ENCODE measurements around the gene CEBPG.

CEBPG gene

GRCh38 chr19:33408538-33409434 lies 35.3 kb downstream of the CEBPG start:
- Histone ChIP-seq H3K9me3 (ENCODE audit: control insufficient read depth, insufficient read depth, low read length) (no peaks in the 10 kb centered on the region), H3K36me3 (ENCODE audit: insufficient read depth, low read length) (no peaks in the 10 kb centered on the region; the same call in 1 of the 2 replicates), H3K9ac (ENCODE audit: low read depth, low read length) (no peak overlapping the region), H3K4me1 (ENCODE audit: insufficient read depth, low read length) (peaks cover 4% of the 10 kb centered on the region; the same call in 1 of the 2 replicates)

GRCh38 chr19:33409906-33410685 lies 36.6 kb downstream of the CEBPG start:
- H3K4me1 ChIP-seq (ENCODE audit: insufficient read depth, low read length) = peaks cover 4% of the 10 kb centered on the region; the same call in 1 of the 2 replicates
- no peaks in the 10 kb centered on the region for H3K9me3 ChIP-seq (ENCODE audit: control insufficient read depth, insufficient read depth, low read length)
- no peak overlapping the region for H3K9ac ChIP-seq (ENCODE audit: low read depth, low read length)
- H3K36me3 ChIP-seq (ENCODE audit: insufficient read depth, low read length) = no peaks in the 10 kb centered on the region; the same call in 1 of the 2 replicates

GRCh38 chr19:33410915-33411401 lies 37.4 kb downstream of the CEBPG start:
- Histone ChIP-seq H3K4me1 (ENCODE audit: insufficient read depth, low read length) (peaks cover 4% of the 10 kb centered on the region; the same call in 1 of the 2 replicates), H3K36me3 (ENCODE audit: insufficient read depth, low read length) (no peaks in the 10 kb centered on the region; the same call in 1 of the 2 replicates), H3K9ac (ENCODE audit: low read depth, low read length) (no peak overlapping the region)

GRCh38 chr19:33411621-33412180 lies 38.2 kb downstream of the CEBPG start:
- Histone ChIP-seq H3K4me1 (ENCODE audit: insufficient read depth, low read length) (peaks cover under 1% of the 10 kb centered on the region; the same call in 1 of the 2 replicates), H3K9me3 (ENCODE audit: control insufficient read depth, insufficient read depth, low read length) (no peaks in the 10 kb centered on the region), H3K9ac (ENCODE audit: low read depth, low read length) (no peak overlapping the region), H3K36me3 (ENCODE audit: insufficient read depth, low read length) (no peaks in the 10 kb centered on the region; the same call in 1 of the 2 replicates)

More at GRCh38 chr19:33410915-33411401, 37.4 kb downstream of the CEBPG start:
- no peaks in the 10 kb centered on the region for H3K9me3 ChIP-seq (ENCODE audit: control insufficient read depth, insufficient read depth, low read length)

GRCh38 chr19:33412601-33413425 lies 39.3 kb downstream of the CEBPG start:
- no peaks in the 10 kb centered on the region; the same call in 1 of the 2 replicates for H3K36me3 ChIP-seq (ENCODE audit: insufficient read depth, low read length)
- H3K9me3 ChIP-seq (ENCODE audit: control insufficient read depth, insufficient read depth, low read length) = no peaks in the 10 kb centered on the region
- H3K9ac ChIP-seq (ENCODE audit: low read depth, low read length) = no peak overlapping the region
- H3K4me1 ChIP-seq (ENCODE audit: insufficient read depth, low read length) = no peaks in the 10 kb centered on the region

GRCh38 chr19:33413426-33413725 lies 39.9 kb downstream of the CEBPG start:
- no peaks in the 10 kb centered on the region for H3K9me3 ChIP-seq (ENCODE audit: control insufficient read depth, insufficient read depth, low read length)
- H3K36me3 ChIP-seq (ENCODE audit: insufficient read depth, low read length) = no peaks in the 10 kb centered on the region; the same call in 1 of the 2 replicates

GRCh38 chr19:33413868-33414666 lies 40.6 kb downstream of the CEBPG start:
- H3K9ac ChIP-seq (ENCODE audit: low read depth, low read length) = no peak overlapping the region

More at GRCh38 chr19:33413426-33413725, 39.9 kb downstream of the CEBPG start:
- Histone ChIP-seq H3K4me1 (ENCODE audit: insufficient read depth, low read length) (no peaks in the 10 kb centered on the region), H3K9ac (ENCODE audit: low read depth, low read length) (no peak overlapping the region)

GRCh38 chr19:33414667-33415605 lies 41.4 kb downstream of the CEBPG start:
- H3K9ac ChIP-seq (ENCODE audit: low read depth, low read length) = no peak overlapping the region
- no peaks in the 10 kb centered on the region for H3K4me1 ChIP-seq (ENCODE audit: insufficient read depth, low read length)
- H3K9me3 ChIP-seq (ENCODE audit: control insufficient read depth, insufficient read depth, low read length) = no peaks in the 10 kb centered on the region
- no peaks in the 10 kb centered on the region; the same call in 1 of the 2 replicates for H3K36me3 ChIP-seq (ENCODE audit: insufficient read depth, low read length)

More at GRCh38 chr19:33413868-33414666, 40.6 kb downstream of the CEBPG start:
- Histone ChIP-seq H3K36me3 (ENCODE audit: insufficient read depth, low read length) (no peaks in the 10 kb centered on the region; the same call in 1 of the 2 replicates), H3K9me3 (ENCODE audit: control insufficient read depth, insufficient read depth, low read length) (no peaks in the 10 kb centered on the region), H3K4me1 (ENCODE audit: insufficient read depth, low read length) (no peaks in the 10 kb centered on the region)

- Histone ChIP-seq H3K9me3 (ENCODE audit: control insufficient read depth, insufficient read depth, low read length) (no peaks in the 10 kb centered on the region), H3K9ac (ENCODE audit: low read depth, low read length) (no peak overlapping the region), H3K4me1 (ENCODE audit: insufficient read depth, low read length) (no peaks in the 10 kb centered on the region), H3K36me3 (ENCODE audit: insufficient read depth, low read length) (no peaks in the 10 kb centered on the region)
Observed at GRCh38 chr19:33416307-33417215, 43.1 kb downstream of the CEBPG start.

- Histone ChIP-seq H3K9ac (ENCODE audit: low read depth, low read length) (no peak overlapping the region), H3K9me3 (ENCODE audit: control insufficient read depth, insufficient read depth, low read length) (no peaks in the 10 kb centered on the region), H3K36me3 (ENCODE audit: insufficient read depth, low read length) (no peaks in the 10 kb centered on the region), H3K4me1 (ENCODE audit: insufficient read depth, low read length) (no peaks in the 10 kb centered on the region)
Observed at GRCh38 chr19:33417751-33418150, 44.2 kb downstream of the CEBPG start.

- no peaks in the 10 kb centered on the region for H3K9me3 ChIP-seq (ENCODE audit: control insufficient read depth, insufficient read depth, low read length)
- no peak overlapping the region for H3K9ac ChIP-seq (ENCODE audit: low read depth, low read length)
- no peaks in the 10 kb centered on the region for H3K4me1 ChIP-seq (ENCODE audit: insufficient read depth, low read length)
- H3K36me3 ChIP-seq (ENCODE audit: insufficient read depth, low read length) = no peaks in the 10 kb centered on the region
Observed at GRCh38 chr19:33418461-33418860, 45.0 kb downstream of the CEBPG start.

Measured in ES-I3 (cell line).